Mesangial cell (primary cell): ENCODE data around the gene PROC. TPM values are rescaled to one million over a fixed set of nuclear protein-coding genes. Genes with fewer than 3 reads are reported as not detected.

Source experiments
- total RNA-seq: library from RNA; depleted of rRNA; stranded (reverse); fragments of >200 nt; gene quantifications from 2 replicates; pipeline ENCODE4 v1.2.3, GENCODE V29; 2015

Gene PROC
- total RNA-seq, result 0.16 and 2.3 TPM in 2 replicates

GRCh38 chr2:127418300-127419111 lies at the start of gene PROC:
TSS of gene PROC (plus strand) at chr2:127418427. CDS start at chr2:127419943, 1,516 bp downstream.

GRCh38 chr2:127387655-127388422 lies 30.4 kb upstream of the PROC start, which contains the start of gene MAP3K2:
TSS of gene MAP3K2 (minus strand) at chr2:127387975. CDS start at chr2:127343129, 44,846 bp downstream.

Other genes with a start within 250 kb of the PROC start
- 2.0 TPM in 2 replicates for gene CYP27C1, start 198.1 kb upstream of the PROC start, total RNA-seq
- 19.9 and 32.4 TPM in 2 replicates for gene ERCC3, start 124.3 kb upstream of the PROC start, total RNA-seq
- gene MAP3K2, start 30.5 kb upstream of the PROC start, total RNA-seq, result 28.4 and 40.7 TPM in 2 replicates
- gene IWS1, start 108.1 kb downstream of the PROC start, total RNA-seq, result 22.6 and 28.8 TPM in 2 replicates
- gene MYO7B, start 117.3 kb downstream of the PROC start, total RNA-seq, result 0.38 and 0.65 TPM in 2 replicates
- gene GPR17, start 227.7 kb downstream of the PROC start, total RNA-seq, result not detected in 2 replicates